KMS-11 (cell line): ENCODE measurements around the gene ARRDC5.

ENCODE experiments used
- H2AFZ ChIP-seq: fragments of 200-600 bp; sonication (generic); 2 replicates; pipeline ENCODE4 v1.6.1; 2016; ENCODE audit warnings: antibody characterized with exemption, mixed run types, low read depth
- H3K27ac ChIP-seq: fragments of 200-600 bp; sonication (generic); 2 replicates; pipeline ENCODE4 v1.6.1; 2016; ENCODE audit warnings: mild to moderate bottlenecking, mixed run types
- H3K27me3 ChIP-seq: fragments of 200-600 bp; sonication (generic); 2 replicates; pipeline ENCODE4 v1.6.1; 2017; ENCODE audit warnings: mild to moderate bottlenecking, low read depth, mixed run types, moderate library complexity; ENCODE audit not compliant: insufficient read depth
- H3K36me3 ChIP-seq: fragments of 200-600 bp; sonication (generic); 2 replicates; pipeline ENCODE4 v1.6.1; 2017; ENCODE audit warnings: mild to moderate bottlenecking, mixed run types; ENCODE audit not compliant: insufficient read depth
- H3K4me1 ChIP-seq: fragments of 200-600 bp; sonication (generic); 2 replicates; pipeline ENCODE4 v1.6.1; 2016; ENCODE audit warnings: mild to moderate bottlenecking, low read depth, mixed run types; ENCODE audit not compliant: poor library complexity, severe bottlenecking
- H3K4me2 ChIP-seq: fragments of 200-600 bp; sonication (generic); 2 replicates; pipeline ENCODE4 v1.7.0; 2016; ENCODE audit warnings: mild to moderate bottlenecking, mixed run types
- H3K4me3 ChIP-seq: fragments of 200-600 bp; sonication (generic); IDR thresholded peaks from 2 replicates; pipeline ENCODE4 v1.6.1; 2017; ENCODE audit warnings: low read depth, low read length, mixed read lengths; ENCODE audit not compliant: insufficient read depth
- H3K79me2 ChIP-seq: fragments of 200-600 bp; sonication (generic); 2 replicates; pipeline ENCODE4 v1.6.1; 2016; ENCODE audit warnings: low read depth, mixed run types; ENCODE audit not compliant: insufficient read depth
- H3K9ac ChIP-seq: fragments of 200-600 bp; sonication (generic); 2 replicates; pipeline ENCODE4 v1.6.1; 2016; ENCODE audit warnings: mild to moderate bottlenecking, mixed run types
- H4K20me1 ChIP-seq: fragments of 200-600 bp; sonication (generic); 2 replicates; pipeline ENCODE4 v1.6.1; 2016; ENCODE audit warnings: mild to moderate bottlenecking, mixed run types; ENCODE audit not compliant: insufficient read depth
- CTCF ChIP-seq: fragments of 200-600 bp; sonication (generic); conservative IDR thresholded peaks from 2 replicates; pipeline ENCODE4 v1.6.1; 2017; ENCODE audit warnings: low read depth, mild to moderate bottlenecking, antibody characterized with exemption, low read length, moderate library complexity, mixed read lengths

ARRDC5 gene

GRCh38 chr19:4878491-4878968 lies 24.2 kb downstream of the ARRDC5 start:
- Histone ChIP-seq H3K4me2 (no peak overlapping the region), H3K36me3 (no peaks in the 10 kb centered on the region), H3K79me2 (no peaks in the 10 kb centered on the region), H3K27ac (no peak overlapping the region), H2AFZ (no peak overlapping the region), H3K4me3 (no peak overlapping the region), H3K9ac (no peak overlapping the region), H3K27me3 (no peaks in the 10 kb centered on the region), H3K4me1 (no peaks in the 10 kb centered on the region), H4K20me1 (no peaks in the 10 kb centered on the region)
- TF ChIP-seq CTCF = no peak

GRCh38 chr19:4877753-4878490 lies 24.8 kb downstream of the ARRDC5 start:
- no peak overlapping the region for H3K9ac ChIP-seq

DNA sequence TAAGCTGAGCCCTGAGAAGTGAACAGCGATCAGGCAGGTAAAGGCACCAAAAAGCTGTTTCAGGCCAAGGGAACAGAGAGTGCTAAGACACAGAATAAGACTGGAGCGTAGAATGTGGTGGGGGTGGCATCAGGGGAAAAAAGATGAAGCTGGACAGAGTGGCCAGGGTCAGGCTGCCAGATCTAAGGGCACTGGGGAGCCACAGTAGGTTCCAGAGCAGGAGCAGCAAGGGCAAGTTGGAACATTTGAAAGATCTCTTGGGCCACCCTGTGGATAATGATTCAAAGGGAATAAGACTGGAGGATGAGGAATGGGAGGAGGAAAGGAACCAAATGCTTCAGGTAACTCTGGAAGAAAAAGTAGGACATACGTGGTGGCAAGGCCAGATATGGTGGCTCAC lies 28.8 kb downstream of the ARRDC5 start:
- H3K79me2 ChIP-seq = no peaks in the 10 kb centered on the region
- H3K4me1 ChIP-seq = no peaks in the 10 kb centered on the region
- no peaks in the 10 kb centered on the region for H4K20me1 ChIP-seq
- H3K27ac ChIP-seq = no peak overlapping the region
- no peak for TF ChIP-seq CTCF
- no peaks in the 10 kb centered on the region; the same call in 1 of the 2 replicates for H3K27me3 ChIP-seq
- no peak overlapping the region for H2AFZ ChIP-seq
- H3K9ac ChIP-seq = no peak overlapping the region
- no peaks in the 10 kb centered on the region for H3K36me3 ChIP-seq
- no peak overlapping the region for H3K4me2 ChIP-seq
- H3K4me3 ChIP-seq = no peak overlapping the region

More at GRCh38 chr19:4877753-4878490, 24.8 kb downstream of the ARRDC5 start:
- no peaks in the 10 kb centered on the region for H3K36me3 ChIP-seq
- no peaks in the 10 kb centered on the region for H3K79me2 ChIP-seq
- H3K4me2 ChIP-seq = no peak overlapping the region
- H3K27ac ChIP-seq = no peak overlapping the region
- no peak overlapping the region for H2AFZ ChIP-seq
- no peaks in the 10 kb centered on the region for H4K20me1 ChIP-seq
- H3K4me3 ChIP-seq = no peak overlapping the region
- no peak for TF ChIP-seq CTCF
- no peaks in the 10 kb centered on the region for H3K4me1 ChIP-seq
- no peaks in the 10 kb centered on the region for H3K27me3 ChIP-seq

- H3K4me3 ChIP-seq = no peak overlapping the region
- no peaks in the 10 kb centered on the region for H4K20me1 ChIP-seq
- no peak overlapping the region for H2AFZ ChIP-seq
- no peaks in the 10 kb centered on the region for H3K4me1 ChIP-seq
- H3K79me2 ChIP-seq = no peaks in the 10 kb centered on the region
- no peak overlapping the region for H3K4me2 ChIP-seq
- TF ChIP-seq CTCF = no peak
- no peak overlapping the region for H3K27ac ChIP-seq
- H3K36me3 ChIP-seq = no peaks in the 10 kb centered on the region
- H3K27me3 ChIP-seq = no peaks in the 10 kb centered on the region; the same call in 1 of the 2 replicates
- no peak overlapping the region for H3K9ac ChIP-seq
Observed at GRCh38 chr19:4871711-4872110, 31.0 kb downstream of the ARRDC5 start.
